Measurements from ENCODE around the gene SHMT2. TPM values are rescaled to one million over a fixed set of nuclear protein-coding genes. Genes with fewer than 3 reads are reported as not detected.

The SHMT2 gene
- total and polyA plus RNA-seq, 2 of the 4 experiments (the other 2 are of a cell fraction) = 266 to 364 TPM

DNA sequence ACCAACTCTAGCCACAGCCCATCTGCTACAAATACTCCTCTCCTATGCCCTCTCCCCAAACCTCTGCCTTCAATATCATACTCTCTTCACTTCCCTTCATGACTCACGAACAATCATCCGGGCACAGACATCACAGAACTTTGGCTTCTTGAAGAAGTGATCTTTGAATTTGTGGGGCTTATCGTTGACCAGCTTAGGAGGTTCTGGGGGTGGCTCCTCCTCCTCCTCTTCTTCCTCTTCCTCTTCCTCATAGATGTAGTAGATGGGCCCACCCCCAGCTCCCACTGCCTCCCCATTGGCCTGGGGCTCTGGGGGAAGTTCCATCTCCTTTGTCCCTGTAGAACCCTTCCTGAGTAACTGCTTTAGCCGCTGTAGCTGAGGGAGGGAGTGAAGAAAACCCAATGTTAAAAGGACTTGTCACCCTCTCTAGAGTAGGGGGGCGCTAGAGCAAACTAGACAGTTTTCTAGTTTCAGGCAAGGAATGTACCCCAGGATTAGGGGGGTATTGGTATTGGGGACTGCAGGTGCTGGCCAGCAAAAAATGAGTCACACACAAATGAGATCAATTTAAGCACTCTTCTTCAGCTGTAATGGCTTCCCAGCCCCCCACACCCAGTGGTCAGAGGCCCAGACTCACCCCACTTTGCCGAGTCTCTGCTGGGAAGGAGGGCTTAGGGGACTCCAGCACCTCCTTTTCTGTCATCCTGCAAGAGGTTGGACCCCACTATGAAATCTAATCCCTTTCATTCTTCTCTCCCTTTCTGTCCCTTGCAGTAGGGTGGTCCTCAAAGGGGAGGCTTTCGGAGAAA, 19.6 kb downstream of the SHMT2 start:
- H3K9me1 ChIP-seq (ENCODE audit: insufficient read depth, low read length) = peaks cover 8% of the 10 kb centered on the region
- intact Hi-C loops (cut with micrococcal nuclease) (no loop called here), dilution Hi-C loops (cut with HindIII; ENCODE audit: low sequenced_read_pairs, unreplicated experiment) (no loop called here), in situ Hi-C loops (cut with MboI; ENCODE audit: low sequenced_read_pairs) (no loop called here)
- no peak overlapping the region for H2AK5ac ChIP-seq (ENCODE audit: low read depth, low read length)
- no peak overlapping the region for H4K91ac ChIP-seq (ENCODE audit: insufficient read depth, low read depth, low read length)
- H2BK5ac ChIP-seq (ENCODE audit: low read depth, low read length, poor library complexity, severe bottlenecking) = no peak overlapping the region
- no peak overlapping the region for H2BK20ac ChIP-seq (ENCODE audit: low read depth, low read length)
- H3K4me3 ChIP-seq (ENCODE audit: insufficient read depth, low read depth, low read length) = no peak overlapping the region
- H2AFZ ChIP-seq (replicated peaks; ENCODE audit: low read length, poor library complexity) = no peak overlapping the region
- H3K18ac ChIP-seq (ENCODE audit: low read depth, low read length) = no peak overlapping the region
- DNase-seq (no peak), ATAC-seq (ENCODE audit: low read depth) (no peak)
- WGBS, 2 experiments (ENCODE audit: extremely low coverage in 2 of 2, insufficient read length in 1 of 2) = no CpG with 5 or more reads among the region's 7 CpGs
- no peak overlapping the region for H3K4me2 ChIP-seq (ENCODE audit: low read depth, low read length)
- no peak overlapping the region for H2BK120ac ChIP-seq (ENCODE audit: low read depth, low read length)
- no peak overlapping the region for H4K5ac ChIP-seq (ENCODE audit: low read depth, low read length)
- no TSS peak for BruUV-seq (replicated peaks)
- no peak overlapping the region for H3K4ac ChIP-seq (ENCODE audit: low read depth, low read length)
- ChIA-PET POLR2A (ENCODE audit: unreplicated experiment) (no interaction called here), CTCF (no interaction called here)
- H3K4me1 ChIP-seq (ENCODE audit: control insufficient read depth, insufficient read depth, low read length) = peaks cover 4% of the 10 kb centered on the region; the same call in 1 of the 2 replicates
- H4K8ac ChIP-seq (ENCODE audit: low read depth in 2 of 2, low read length in 2 of 2) = no peak overlapping the region
- H3K9me3 ChIP-seq (ENCODE audit: control insufficient read depth, insufficient read depth, low read length) = no peaks in the 10 kb centered on the region
- no peak overlapping the region for H3K14ac ChIP-seq (replicated peaks; ENCODE audit: low read depth, low read length)
- H3K27ac ChIP-seq (ENCODE audit: insufficient read depth, low read length) = no peak overlapping the region
- H3K9ac ChIP-seq (ENCODE audit: low read depth, low read length) = no peak overlapping the region
- peaks cover 4% of the 10 kb centered on the region; the same call in 1 of the 2 replicates for H3K36me3 ChIP-seq (ENCODE audit: control insufficient read depth, insufficient read depth, low read length)
- H4K20me1 ChIP-seq (ENCODE audit: insufficient read depth, low read length) = peaks cover 13% of the 10 kb centered on the region; the same call in 1 of the 2 replicates
- TF ChIP-seq, protein P1, sequence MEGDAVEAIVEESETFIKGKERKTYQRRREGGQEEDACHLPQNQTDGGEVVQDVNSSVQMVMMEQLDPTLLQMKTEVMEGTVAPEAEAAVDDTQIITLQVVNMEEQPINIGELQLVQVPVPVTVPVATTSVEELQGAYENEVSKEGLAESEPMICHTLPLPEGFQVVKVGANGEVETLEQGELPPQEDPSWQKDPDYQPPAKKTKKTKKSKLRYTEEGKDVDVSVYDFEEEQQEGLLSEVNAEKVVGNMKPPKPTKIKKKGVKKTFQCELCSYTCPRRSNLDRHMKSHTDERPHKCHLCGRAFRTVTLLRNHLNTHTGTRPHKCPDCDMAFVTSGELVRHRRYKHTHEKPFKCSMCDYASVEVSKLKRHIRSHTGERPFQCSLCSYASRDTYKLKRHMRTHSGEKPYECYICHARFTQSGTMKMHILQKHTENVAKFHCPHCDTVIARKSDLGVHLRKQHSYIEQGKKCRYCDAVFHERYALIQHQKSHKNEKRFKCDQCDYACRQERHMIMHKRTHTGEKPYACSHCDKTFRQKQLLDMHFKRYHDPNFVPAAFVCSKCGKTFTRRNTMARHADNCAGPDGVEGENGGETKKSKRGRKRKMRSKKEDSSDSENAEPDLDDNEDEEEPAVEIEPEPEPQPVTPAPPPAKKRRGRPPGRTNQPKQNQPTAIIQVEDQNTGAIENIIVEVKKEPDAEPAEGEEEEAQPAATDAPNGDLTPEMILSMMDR (conservative IDR thresholded peaks at IDR 0.05; ENCODE audit: low read depth, low read length) = no peak
- no peak for TF ChIP-seq BHLHE40 (IDR thresholded peaks at IDR 0.05; ENCODE audit: low read depth, low read length)
- no peak for TF ChIP-seq MAFK (IDR thresholded peaks at IDR 0.05; ENCODE audit: low read depth, low read length)
- TF ChIP-seq SMC3 (IDR thresholded peaks at IDR 0.05; ENCODE audit: low read depth, low read length) = no peak
- no peak for TF ChIP-seq CHD1 (IDR thresholded peaks at IDR 0.05; ENCODE audit: low read depth, low read length)
- TF ChIP-seq, protein P2, sequence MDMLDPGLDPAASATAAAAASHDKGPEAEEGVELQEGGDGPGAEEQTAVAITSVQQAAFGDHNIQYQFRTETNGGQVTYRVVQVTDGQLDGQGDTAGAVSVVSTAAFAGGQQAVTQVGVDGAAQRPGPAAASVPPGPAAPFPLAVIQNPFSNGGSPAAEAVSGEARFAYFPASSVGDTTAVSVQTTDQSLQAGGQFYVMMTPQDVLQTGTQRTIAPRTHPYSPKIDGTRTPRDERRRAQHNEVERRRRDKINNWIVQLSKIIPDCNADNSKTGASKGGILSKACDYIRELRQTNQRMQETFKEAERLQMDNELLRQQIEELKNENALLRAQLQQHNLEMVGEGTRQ (IDR thresholded peaks at IDR 0.05; ENCODE audit: low read depth, low read length) = no peak
- TF ChIP-seq RCOR1 (IDR thresholded peaks at IDR 0.05; ENCODE audit: insufficient replicate concordance, low read length) = no peak
- no peak for TF ChIP-seq NFE2L2 (IDR thresholded peaks at IDR 0.05; ENCODE audit: low read depth, low read length)
- no peak for TF ChIP-seq MAZ (IDR thresholded peaks at IDR 0.05; ENCODE audit: borderline replicate concordance, low read depth, low read length)
- TF ChIP-seq FOS (IDR thresholded peaks at IDR 0.05; ENCODE audit: low read depth, low read length) = no peak
- no peaks in the 10 kb centered on the region; a peak in 1 of 4 replicates for H3K79me1 ChIP-seq (ENCODE audit: low read depth in 1 of 2, low read length in 2 of 2)
- no peak overlapping the region for H3K56ac ChIP-seq (ENCODE audit: extremely low read depth, insufficient read depth, low read length)
- H3K27me3 ChIP-seq (ENCODE audit: control insufficient read depth, insufficient read depth, low read length) = no peaks in the 10 kb centered on the region
- H3K23ac ChIP-seq (ENCODE audit: low read depth, low read length) = no peak overlapping the region
- no peak overlapping the region for H2BK15ac ChIP-seq (ENCODE audit: low read depth, low read length)
- peak overlapping the region; percentile 52 for H2AK9ac ChIP-seq (replicated peaks; ENCODE audit: low read depth, low read length, poor library complexity)

All from IMR-90 (cell line).